SK-N-SH (cell line): ENCODE data around the gene LRMDA. TPM values are rescaled to one million over a fixed set of nuclear protein-coding genes. Genes with fewer than 3 reads are reported as not detected.

Experiments used
- CTCF ChIA-PET: fragments of 300-600, 350-600 bp; formaldehyde crosslinking; extraction: SDS; loops from one replicate; lab custom pipeline; 2021; lab: Yijun Ruan, JAX
- POLR2A ChIA-PET: fragments of 350-600 bp; sonication (Branson Sonifier 250); formaldehyde crosslinking; extraction: SDS; loops from one replicate; lab custom pipeline; 2020; ENCODE audit warnings: antibody characterized with exemption, inconsistent platforms; lab: Yijun Ruan, JAX
- DNase-seq: peaks from one replicate; pipeline ENCODE4 v3.0.0; 2012
- H2AFZ ChIP-seq: fragments of 200-600 bp; sonication (generic); 2 replicates; pipeline ENCODE4 v1.8.1; 2016; ENCODE audit warnings: antibody characterized with exemption, mild to moderate bottlenecking, low read depth
- H3F3A ChIP-seq: fragments of 200-600 bp; sonication (generic); replicated peaks from 2 replicates; pipeline ENCODE3; 2016; ENCODE audit warnings: antibody characterized with exemption, mild to moderate bottlenecking; ENCODE audit not compliant: insufficient read depth
- H3K27ac ChIP-seq, 2 experiments: fragments of 200-500 bp in 1 of 2; fragments of 200-600 bp in 1 of 2; sonication (Bioruptor generic) in 1 of 2; sonication (generic), shearing (Covaris generic) in 1 of 2; 2 replicates each; pipeline versions ENCODE4 v1.5.1 to v1.6.1; 2014 to 2016; ENCODE audit warnings: low read depth in 2 of 2, inconsistent platforms in 1 of 2, low read length in 1 of 2, mild to moderate bottlenecking in 1 of 2, mixed read lengths in 1 of 2
- H3K27me3 ChIP-seq: fragments of 200-600 bp; sonication (generic), shearing (Covaris generic); 2 replicates; pipeline ENCODE4 v1.6.1; 2016; ENCODE audit warnings: mixed run types; ENCODE audit not compliant: insufficient read depth
- H3K36me3 ChIP-seq, 2 experiments: fragments of 200-500 bp in 1 of 2; fragments of 200-600 bp in 1 of 2; sonication (Bioruptor generic) in 1 of 2; sonication (generic) in 1 of 2; replicated peaks in 1 of 2; 2 replicates each; pipeline versions ENCODE3 to v1.5.1; 2014 to 2016; ENCODE audit warnings: low read length in 1 of 2, mild to moderate bottlenecking in 1 of 2; ENCODE audit not compliant: insufficient read depth in 2 of 2, control insufficient read depth in 1 of 2
- H3K4me1 ChIP-seq, 2 experiments: fragments of 200-500 bp in 1 of 2; fragments of 200-600 bp in 1 of 2; sonication (Bioruptor generic) in 1 of 2; sonication (generic), shearing (Covaris generic) in 1 of 2; 2 replicates each; pipeline versions ENCODE4 v1.5.1 to v1.6.1; 2014 to 2016; ENCODE audit warnings: low read depth in 1 of 2, low read length in 1 of 2, mixed run types in 1 of 2; ENCODE audit not compliant: insufficient read depth in 2 of 2, control insufficient read depth in 1 of 2
- H3K4me2 ChIP-seq: fragments of 200-600 bp; sonication (generic), shearing (Covaris generic); 2 replicates; pipeline ENCODE4 v1.6.1; 2017; ENCODE audit warnings: mixed run types
- H3K4me3 ChIP-seq, 2 experiments: fragments of 200-500 bp in 1 of 2; fragments of 200-600 bp in 1 of 2; sonication (Bioruptor generic) in 1 of 2; sonication (generic), shearing (Covaris generic) in 1 of 2; 2 replicates each; pipeline versions ENCODE4 v1.5.1 to v1.8.1; 2014 to 2016; ENCODE audit warnings: low read depth in 2 of 2, inconsistent platforms in 1 of 2, low read length in 1 of 2, mild to moderate bottlenecking in 1 of 2, mixed read lengths in 1 of 2, moderate library complexity in 1 of 2
- H3K79me2 ChIP-seq: fragments of 200-600 bp; sonication (generic); 2 replicates; pipeline ENCODE4 v1.8.1; 2017; ENCODE audit warnings: mild to moderate bottlenecking; ENCODE audit not compliant: insufficient read depth
- H3K9ac ChIP-seq: fragments of 200-600 bp; sonication (generic); 2 replicates; pipeline ENCODE4 v1.6.1; 2017; ENCODE audit warnings: mixed run types
- H3K9me2 ChIP-seq: fragments of 200-600 bp; sonication (generic); 2 replicates; pipeline ENCODE4 v1.6.1; 2017; ENCODE audit warnings: mixed run types
- H3K9me3 ChIP-seq: fragments of 200-600 bp; sonication (generic); 2 replicates; pipeline ENCODE4 v1.6.1; 2017; ENCODE audit warnings: mixed run types, mild to moderate bottlenecking, moderate library complexity
- H4K20me1 ChIP-seq: fragments of 200-600 bp; sonication (generic); 2 replicates; pipeline ENCODE4 v1.6.1; 2017; ENCODE audit warnings: mild to moderate bottlenecking, mixed run types; ENCODE audit not compliant: insufficient read depth
- ELF1 ChIP-seq: IDR thresholded peaks from 2 replicates; pipeline ENCODE4 v1.4.0; 2012
- EP300 ChIP-seq, 2 experiments: IDR thresholded peaks; 2 replicates each; pipeline versions ENCODE4 v1.4.0 to v1.6.1; 2012; ENCODE audit warnings: borderline replicate concordance in 1 of 2, low read depth in 1 of 2, low read length in 1 of 2
- GATA2 ChIP-seq: sonication (generic); formaldehyde crosslinking; IDR thresholded peaks from 2 replicates; pipeline ENCODE4 v1.5.0; 2020; ENCODE audit warnings: mild to moderate bottlenecking, missing genetic modification reagents
- JUND ChIP-seq: IDR thresholded peaks from 2 replicates; pipeline ENCODE4 v1.4.0; 2012
- NFIC ChIP-seq: IDR thresholded peaks from 2 replicates; pipeline ENCODE4 v1.4.0; 2012; ENCODE audit warnings: borderline replicate concordance
- RAD21 ChIP-seq: IDR thresholded peaks from 2 replicates; pipeline ENCODE4 v1.6.1; 2012; ENCODE audit warnings: mild to moderate bottlenecking, low read length
- RFX5 ChIP-seq: IDR thresholded peaks from 2 replicates; pipeline ENCODE4 v1.6.1; 2012; ENCODE audit warnings: mild to moderate bottlenecking, improper control_type of control experiment, low read length
- TCF12 ChIP-seq: IDR thresholded peaks from 2 replicates; pipeline ENCODE4 v1.4.0; 2012
- TEAD4 ChIP-seq: IDR thresholded peaks from 2 replicates; pipeline ENCODE4 v1.4.0; 2012; ENCODE audit warnings: mild to moderate bottlenecking, borderline replicate concordance; ENCODE audit not compliant: insufficient read depth
- WGBS: methylation state at CpG from one replicate; pipeline ENCODE4 v1.1.6; 2017; ENCODE audit warnings: low lambda C conversion rate; 5-methylcytosine and 5-hydroxymethylcytosine counted together
- polyA plus RNA-seq, 3 experiments: library from polyadenylated mRNA; depleted of rRNA; stranded (reverse); fragments of >200 nt; gene quantifications; 2 replicates each; pipeline ENCODE4 v1.2.3, GENCODE V29; 2012
- TF ChIP-seq, protein P1 (sequence below): IDR thresholded peaks from 2 replicates; pipeline ENCODE4 v1.4.0; 2012; ENCODE audit warnings: low read depth, borderline replicate concordance
- TF ChIP-seq, protein P2 (sequence below): fragments of 150-350 bp; IDR thresholded peaks from 2 replicates; pipeline ENCODE4 v1.6.1; 2017; ENCODE audit warnings: antibody characterized with exemption, low read length, low read depth, borderline replicate concordance
- TF ChIP-seq, protein P3 (sequence below): fragments of 150-350 bp; IDR thresholded peaks from 2 replicates; pipeline ENCODE4 v1.6.1; 2016; ENCODE audit warnings: mild to moderate bottlenecking, low read depth, low read length

Gene LRMDA
- polyA plus RNA-seq, 1 of the 3 experiments (the other 2 are of a cell fraction): 0.95 TPM

DNA sequence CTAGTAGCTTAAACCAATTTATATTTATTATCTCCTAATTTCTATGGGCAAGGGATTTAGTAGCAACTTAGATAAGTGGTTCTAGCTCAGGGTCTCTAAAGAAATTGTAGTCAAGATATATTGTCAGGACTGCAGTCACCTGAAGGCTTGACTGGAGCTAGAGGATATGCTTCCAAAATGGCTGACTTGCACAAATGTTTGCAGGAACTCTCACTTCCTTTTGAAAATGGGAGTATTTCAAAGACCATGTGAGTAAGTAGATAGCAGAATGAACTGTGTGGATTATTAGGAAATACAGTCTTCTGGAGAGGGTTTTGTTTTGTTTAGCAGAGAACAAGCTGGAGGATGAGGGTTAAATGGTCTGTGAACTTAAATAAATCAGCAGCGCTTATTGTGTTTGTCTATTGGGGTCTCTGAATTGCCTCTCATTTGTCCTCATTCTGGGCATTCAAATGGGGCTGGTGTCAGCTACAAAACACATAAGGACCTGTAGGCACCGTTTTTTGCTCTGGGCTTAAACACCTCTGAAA lies 524.6 kb downstream of the LRMDA start:
- CTCF ChIA-PET: interaction anchor here (1.4 to 1.7 kb wide), 2 partner anchors 10 to 54 kb away, joined by 3 to 5 read pairs; no protein-coding TSS in a partner anchor
- H2AFZ ChIP-seq: no peak overlapping the region

DNA sequence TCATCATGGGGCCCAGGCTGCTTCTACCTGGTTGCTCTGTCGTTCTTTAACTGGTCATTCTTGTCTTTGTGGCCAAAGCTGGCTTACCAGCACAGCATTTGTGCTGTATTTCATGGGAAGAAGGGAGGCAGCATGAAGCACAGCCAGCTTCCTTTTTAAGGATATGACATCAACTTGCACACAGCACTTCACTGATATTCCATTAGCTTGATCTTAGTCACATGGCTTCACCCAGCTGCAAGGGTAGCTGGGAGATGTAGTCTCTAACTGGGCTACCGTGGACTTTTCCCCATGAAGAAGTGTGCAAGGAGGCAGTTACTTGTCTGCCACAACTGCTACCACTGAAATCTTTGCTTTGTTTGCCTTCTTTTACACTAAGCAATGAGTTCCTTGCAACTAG lies 525.2 kb downstream of the LRMDA start:
- H3K79me2 ChIP-seq: no peaks in the 10 kb centered on the region
- no peaks in the 10 kb centered on the region for H3F3A ChIP-seq
- no peaks in the 10 kb centered on the region for H3K9me3 ChIP-seq
- H3K4me1 ChIP-seq: no peaks in the 10 kb centered on the region
- H3K9me2 ChIP-seq: no peaks in the 10 kb centered on the region
- no peak for DNase-seq
- 70% methylated on average over 2 of the region's 2 CpGs for WGBS
- no peaks in the 10 kb centered on the region for H4K20me1 ChIP-seq
- no peak overlapping the region for H3K4me2 ChIP-seq
- no peaks in the 10 kb centered on the region for H3K36me3 ChIP-seq
- ChIA-PET POLR2A (no interaction called here), CTCF (interaction anchor here (0.6 to 1.7 kb wide), 3 partner anchors 11 to 1435 kb away, joined by 3 to 5 read pairs (median 3); no protein-coding TSS in a partner anchor)
- no peak overlapping the region for H3K27ac ChIP-seq
- no peak overlapping the region for H3K4me3 ChIP-seq
- no peaks in the 10 kb centered on the region for H3K27me3 ChIP-seq
- H3K9ac ChIP-seq: no peak overlapping the region
- no peak for TF ChIP-seq JUND
- TF ChIP-seq, protein P1, sequence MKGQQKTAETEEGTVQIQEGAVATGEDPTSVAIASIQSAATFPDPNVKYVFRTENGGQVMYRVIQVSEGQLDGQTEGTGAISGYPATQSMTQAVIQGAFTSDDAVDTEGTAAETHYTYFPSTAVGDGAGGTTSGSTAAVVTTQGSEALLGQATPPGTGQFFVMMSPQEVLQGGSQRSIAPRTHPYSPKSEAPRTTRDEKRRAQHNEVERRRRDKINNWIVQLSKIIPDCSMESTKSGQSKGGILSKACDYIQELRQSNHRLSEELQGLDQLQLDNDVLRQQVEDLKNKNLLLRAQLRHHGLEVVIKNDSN: peak; percentile 77
- no peak overlapping the region; the same call in 1 of the 2 replicates for H2AFZ ChIP-seq

More for the DNA sequence above, 524.6 kb downstream of the LRMDA start:
- H3K79me2 ChIP-seq: no peaks in the 10 kb centered on the region
- no peak overlapping the region for H3K4me3 ChIP-seq
- no peak overlapping the region for H3K27ac ChIP-seq
- no peaks in the 10 kb centered on the region for H3K9me2 ChIP-seq
- no peaks in the 10 kb centered on the region for H3K36me3 ChIP-seq
- no peaks in the 10 kb centered on the region for H3K4me1 ChIP-seq
- POLR2A ChIA-PET: no interaction called here
- TF ChIP-seq GATA2 (no peak), TEAD4 (no peak)
- TF ChIP-seq, protein P1: no peak
- TF ChIP-seq, all 33 proteins: peak for 0
- no peaks in the 10 kb centered on the region for H3F3A ChIP-seq
- H3K9ac ChIP-seq: no peak overlapping the region
- DNase-seq: no peak
- H3K27me3 ChIP-seq: no peaks in the 10 kb centered on the region
- H4K20me1 ChIP-seq: no peaks in the 10 kb centered on the region
- H3K9me3 ChIP-seq: no peaks in the 10 kb centered on the region
- H3K4me2 ChIP-seq: no peak overlapping the region
- 65% methylated on average over 2 of the region's 2 CpGs for WGBS

DNA sequence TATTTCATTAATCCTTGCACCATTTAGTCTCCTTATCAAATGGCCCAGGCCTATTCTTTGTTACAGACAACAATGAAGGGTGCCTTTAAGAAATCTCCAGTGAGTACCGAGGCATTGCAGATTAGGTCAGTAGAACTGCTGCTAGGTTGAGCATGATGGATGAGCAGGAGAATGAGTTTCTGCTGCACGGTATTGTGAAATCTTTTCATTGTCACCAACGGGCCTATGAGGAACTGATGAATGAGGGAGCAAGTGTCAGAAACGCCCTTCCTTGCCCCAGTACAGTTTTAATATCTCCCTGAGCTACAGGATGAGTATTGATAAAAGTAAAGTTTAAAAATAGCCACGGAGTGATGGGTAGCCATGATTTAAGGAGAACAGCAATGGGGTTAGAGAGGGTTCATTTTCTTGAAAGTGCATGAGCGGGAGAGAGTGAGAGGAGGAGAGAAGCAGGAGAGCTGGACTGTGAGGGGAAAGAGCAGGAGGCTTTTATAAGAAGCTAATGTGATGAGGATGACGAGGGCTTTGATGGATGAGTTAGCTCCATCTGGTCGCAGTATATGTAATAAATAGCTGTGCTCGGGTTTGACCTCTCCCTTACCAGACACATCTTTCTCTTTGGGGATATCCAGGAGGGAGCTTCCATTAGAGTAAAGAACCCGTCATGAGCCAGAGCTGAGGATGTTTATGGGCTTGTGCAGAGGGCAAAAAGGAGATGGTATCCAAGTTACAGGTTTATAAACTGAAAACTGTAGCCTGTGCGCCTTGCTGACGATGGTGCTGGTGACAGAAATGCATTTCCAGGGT lies 526.1 kb downstream of the LRMDA start:
- CTCF ChIA-PET: interaction anchor here (0.6 to 1.7 kb wide), 3 partner anchors 12 to 1293 kb away, joined by 3 to 5 read pairs (median 3); no protein-coding TSS in a partner anchor
- POLR2A ChIA-PET: no interaction called here
- TF ChIP-seq NFIC: no peak
- TF ChIP-seq, protein P2, sequence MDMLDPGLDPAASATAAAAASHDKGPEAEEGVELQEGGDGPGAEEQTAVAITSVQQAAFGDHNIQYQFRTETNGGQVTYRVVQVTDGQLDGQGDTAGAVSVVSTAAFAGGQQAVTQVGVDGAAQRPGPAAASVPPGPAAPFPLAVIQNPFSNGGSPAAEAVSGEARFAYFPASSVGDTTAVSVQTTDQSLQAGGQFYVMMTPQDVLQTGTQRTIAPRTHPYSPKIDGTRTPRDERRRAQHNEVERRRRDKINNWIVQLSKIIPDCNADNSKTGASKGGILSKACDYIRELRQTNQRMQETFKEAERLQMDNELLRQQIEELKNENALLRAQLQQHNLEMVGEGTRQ: no peak
- TF ChIP-seq RAD21: no peak
- TF ChIP-seq TCF12: no peak
- TF ChIP-seq ELF1: no peak
- no peak for TF ChIP-seq RFX5
- TF ChIP-seq, protein P3, sequence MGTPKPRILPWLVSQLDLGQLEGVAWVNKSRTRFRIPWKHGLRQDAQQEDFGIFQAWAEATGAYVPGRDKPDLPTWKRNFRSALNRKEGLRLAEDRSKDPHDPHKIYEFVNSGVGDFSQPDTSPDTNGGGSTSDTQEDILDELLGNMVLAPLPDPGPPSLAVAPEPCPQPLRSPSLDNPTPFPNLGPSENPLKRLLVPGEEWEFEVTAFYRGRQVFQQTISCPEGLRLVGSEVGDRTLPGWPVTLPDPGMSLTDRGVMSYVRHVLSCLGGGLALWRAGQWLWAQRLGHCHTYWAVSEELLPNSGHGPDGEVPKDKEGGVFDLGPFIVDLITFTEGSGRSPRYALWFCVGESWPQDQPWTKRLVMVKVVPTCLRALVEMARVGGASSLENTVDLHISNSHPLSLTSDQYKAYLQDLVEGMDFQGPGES: no peak
- TF ChIP-seq EP300 (IDR thresholded peaks at IDR 0.05; ENCODE audit: borderline replicate concordance in 1 of 2, low read depth in 1 of 2, low read length in 1 of 2): no peak

More for the DNA sequence above, 526.1 kb downstream of the LRMDA start:
- H4K20me1 ChIP-seq: no peaks in the 10 kb centered on the region
- no peaks in the 10 kb centered on the region for H3F3A ChIP-seq
- WGBS: 72% methylated on average over 12 of the region's 12 CpGs
- no peak overlapping the region for H3K4me2 ChIP-seq
- H3K9me2 ChIP-seq: no peaks in the 10 kb centered on the region
- no peak overlapping the region for H2AFZ ChIP-seq
- no peaks in the 10 kb centered on the region for H3K4me1 ChIP-seq
- no peak overlapping the region for H3K4me3 ChIP-seq
- no peaks in the 10 kb centered on the region for H3K79me2 ChIP-seq
- H3K9ac ChIP-seq: no peak overlapping the region
- DNase-seq: no peak
- H3K27ac ChIP-seq: no peak overlapping the region
- no peaks in the 10 kb centered on the region for H3K9me3 ChIP-seq
- no peaks in the 10 kb centered on the region for H3K27me3 ChIP-seq
- H3K36me3 ChIP-seq: no peaks in the 10 kb centered on the region
